ENCODE measurements around the gene DCST1.

DNA sequence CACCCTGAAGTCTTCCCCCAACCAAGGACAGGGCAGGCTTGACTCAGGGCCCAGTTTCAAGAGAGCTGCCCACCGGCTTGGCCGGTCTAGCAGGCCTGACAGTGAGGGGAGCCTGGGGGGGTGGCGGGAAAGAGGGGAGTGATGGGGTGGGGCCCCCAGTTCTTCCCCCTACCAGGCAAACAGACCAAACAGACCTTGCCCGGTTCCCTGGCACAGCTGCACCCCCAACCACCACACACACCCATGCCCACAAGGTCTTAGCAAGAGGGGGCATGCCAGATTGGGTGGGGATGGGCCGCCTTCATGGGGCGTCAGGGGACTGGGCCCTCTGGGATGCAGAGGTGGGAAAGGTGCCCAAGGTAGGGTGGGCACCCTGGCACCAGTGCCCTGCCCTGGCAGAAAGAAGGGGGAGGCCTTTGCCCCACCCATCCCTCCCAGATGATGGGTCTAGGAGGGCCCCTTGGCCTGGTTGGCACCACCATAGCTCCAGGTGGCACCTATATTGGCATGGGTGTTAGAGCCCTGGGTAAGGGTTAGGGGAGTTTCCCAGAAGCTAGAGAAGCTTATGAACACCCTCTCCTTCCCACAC, 22.1 kb upstream of the DCST1 start:
- no peak for TF ChIP-seq CTCF (conservative IDR thresholded peaks at IDR 0.05; ENCODE audit: low read depth, low read length)
- no peak for TF ChIP-seq EZH2 (IDR thresholded peaks at IDR 0.05; ENCODE audit: borderline replicate concordance, low read depth, low read length, poor library complexity, severe bottlenecking)
